Tibial nerve (tissue), 4 donors: ENCODE measurements around the gene GALNTL6.

Experiments
- CTCF ChIP-seq, 5 experiments: fragments of 200-600 bp in 3 of 5; fragments of 450-650 bp in 2 of 5; sonication (generic) in 3 of 5; IDR thresholded peaks; one replicate each; pipeline ENCODE4 v1.5.1; 2016 to 2019; ENCODE audit warnings: antibody characterized with exemption in 5 of 5, mild to moderate bottlenecking in 3 of 5, moderate library complexity in 2 of 5
- EP300 ChIP-seq, 2 donors: sonication (generic); formaldehyde crosslinking; IDR thresholded peaks; one replicate each; pipeline ENCODE4 v1.6.1; 2017; ENCODE audit warnings: antibody characterized with exemption in 2 of 2, mild to moderate bottlenecking in 1 of 2
- POLR2A ChIP-seq, 2 donors: fragments of 450-650 bp; IDR thresholded peaks; one replicate each; pipeline ENCODE4 v1.6.1; 2017; ENCODE audit warnings: antibody characterized with exemption in 2 of 2, mild to moderate bottlenecking in 2 of 2, moderate library complexity in 2 of 2

GRCh38 chr4:172168888-172169287, 355.7 kb downstream of the GALNTL6 start:
- TF ChIP-seq CTCF (IDR thresholded peaks at IDR 0.05) (no peak), EP300 (IDR thresholded peaks at IDR 0.05) (no peak), POLR2A (IDR thresholded peaks at IDR 0.05) (no peak)
